Measurements from ENCODE around the gene ASTL. TPM values are rescaled to one million over a fixed set of nuclear protein-coding genes. Genes with fewer than 3 reads are reported as not detected.

The ASTL gene
- polyA plus RNA-seq, 1 donor = 0.04 TPM

DNA sequence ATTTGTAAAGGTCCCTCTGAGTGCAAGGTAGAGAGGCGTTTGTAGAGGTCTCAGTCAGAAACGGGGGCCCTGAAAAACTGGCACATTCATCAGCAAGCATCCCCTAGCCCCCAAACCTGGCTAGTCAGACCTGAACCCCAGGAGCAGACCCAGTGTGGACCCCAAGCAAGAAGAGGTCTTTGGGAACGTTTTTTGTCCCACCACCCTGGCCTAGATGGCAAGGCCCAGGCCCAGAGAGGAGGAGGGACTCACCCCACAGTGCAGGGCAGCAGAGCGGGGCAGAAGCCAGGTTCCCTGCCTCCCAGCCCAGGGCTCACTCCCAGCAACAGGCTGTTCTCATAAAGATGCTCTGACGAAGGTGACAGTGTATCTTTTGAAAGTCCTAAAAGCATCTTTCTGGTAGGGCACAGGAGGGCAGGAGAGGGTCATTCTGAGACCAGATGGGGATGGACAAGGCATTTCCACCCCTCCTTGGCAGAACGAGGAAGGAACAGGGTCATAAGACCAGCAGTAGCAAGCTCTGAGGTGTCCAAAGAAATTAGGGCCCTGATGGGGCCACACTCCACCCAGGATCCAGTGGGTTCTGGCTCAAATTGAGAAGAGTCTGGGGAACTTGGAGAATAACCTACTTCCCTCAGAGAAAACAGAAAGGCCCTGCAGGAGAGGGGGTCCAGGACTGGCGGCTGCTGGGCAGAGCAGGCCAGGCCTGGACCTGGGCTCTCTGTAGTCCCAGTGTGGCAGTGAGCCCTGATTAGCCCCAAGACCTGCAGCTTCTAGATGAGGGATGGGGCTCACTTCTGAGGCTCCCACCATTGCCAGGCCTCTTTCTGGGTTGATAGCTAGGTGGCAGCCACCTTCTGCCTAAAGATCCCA is 40.1 kb downstream of the ASTL start:
- Histone ChIP-seq H3K27ac (ENCODE audit: low read length) (no peak overlapping the region), H3K4me3 (ENCODE audit: low read length) (no peak overlapping the region), H3K36me3 (ENCODE audit: control insufficient read depth, insufficient read depth, low read length) (no peaks in the 10 kb centered on the region), H3K27me3 (ENCODE audit: control insufficient read depth, insufficient read depth, low read length) (no peaks in the 10 kb centered on the region), H3K4me1 (ENCODE audit: control insufficient read depth, insufficient read depth, low read length) (no peaks in the 10 kb centered on the region), H3K9me3 (ENCODE audit: control insufficient read depth, low read depth, low read length) (no peaks in the 10 kb centered on the region)
- whole genome bisulfite sequencing (ENCODE audit: insufficient coverage, low lambda C conversion rate) = no CpG with 5 or more reads among the region's 7 CpGs
- DNase-seq = no peak

DNA sequence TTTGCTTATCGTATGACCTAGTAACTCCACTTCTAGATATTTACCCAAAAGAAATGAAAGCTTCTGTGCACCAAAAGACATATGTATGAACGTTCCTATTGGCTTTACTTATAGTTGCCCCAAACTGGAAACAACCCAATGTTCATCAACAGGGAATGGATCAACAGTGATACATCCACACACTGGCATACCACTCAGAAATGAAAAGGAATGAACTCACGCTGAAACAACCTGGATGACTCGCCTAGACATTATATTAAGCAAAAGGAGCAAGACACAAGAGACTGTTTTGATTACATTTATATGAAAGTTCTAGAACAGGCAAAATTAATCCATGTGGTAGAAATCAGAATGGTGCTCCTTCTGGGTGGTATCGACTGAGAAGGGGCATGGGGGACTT is 40.9 kb downstream of the ASTL start:
- no peaks in the 10 kb centered on the region for H3K27me3 ChIP-seq (ENCODE audit: control insufficient read depth, insufficient read depth, low read length)
- WGBS (ENCODE audit: insufficient coverage, low lambda C conversion rate) = 100% methylated on average over 1 of the region's 5 CpGs
- no peaks in the 10 kb centered on the region for H3K36me3 ChIP-seq (ENCODE audit: control insufficient read depth, insufficient read depth, low read length)
- H3K4me3 ChIP-seq (ENCODE audit: low read length) = no peak overlapping the region
- H3K4me1 ChIP-seq (ENCODE audit: control insufficient read depth, insufficient read depth, low read length) = no peaks in the 10 kb centered on the region
- H3K27ac ChIP-seq (ENCODE audit: low read length) = no peak overlapping the region
- DNase-seq = no peak
- no peaks in the 10 kb centered on the region for H3K9me3 ChIP-seq (ENCODE audit: control insufficient read depth, low read depth, low read length)

GRCh38 chr2:96095116-96095636 is 43.1 kb downstream of the ASTL start:
- Histone ChIP-seq H3K36me3 (ENCODE audit: control insufficient read depth, insufficient read depth, low read length) (no peaks in the 10 kb centered on the region), H3K27ac (ENCODE audit: low read length) (no peak overlapping the region), H3K9me3 (ENCODE audit: control insufficient read depth, low read depth, low read length) (no peaks in the 10 kb centered on the region), H3K4me1 (ENCODE audit: control insufficient read depth, insufficient read depth, low read length) (no peaks in the 10 kb centered on the region), H3K4me3 (ENCODE audit: low read length) (no peak overlapping the region), H3K27me3 (ENCODE audit: control insufficient read depth, insufficient read depth, low read length) (no peaks in the 10 kb centered on the region)
- no peak for DNase-seq
- WGBS (ENCODE audit: insufficient coverage, low lambda C conversion rate) = no CpG with 5 or more reads among the region's 7 CpGs

GRCh38 chr2:96093528-96093927 is 44.8 kb downstream of the ASTL start:
- Histone ChIP-seq H3K27ac (ENCODE audit: low read length) (no peak overlapping the region), H3K36me3 (ENCODE audit: control insufficient read depth, insufficient read depth, low read length) (no peaks in the 10 kb centered on the region)
- no peak for DNase-seq

GRCh38 chr2:96092951-96093350 is 45.4 kb downstream of the ASTL start:
- WGBS (ENCODE audit: insufficient coverage, low lambda C conversion rate) = no CpG with 5 or more reads among the region's 3 CpGs
- H3K36me3 ChIP-seq (ENCODE audit: control insufficient read depth, insufficient read depth, low read length) = no peaks in the 10 kb centered on the region
- no peaks in the 10 kb centered on the region for H3K27me3 ChIP-seq (ENCODE audit: control insufficient read depth, insufficient read depth, low read length)
- H3K4me1 ChIP-seq (ENCODE audit: control insufficient read depth, insufficient read depth, low read length) = no peaks in the 10 kb centered on the region
- no peaks in the 10 kb centered on the region for H3K9me3 ChIP-seq (ENCODE audit: control insufficient read depth, low read depth, low read length)
- no peak for DNase-seq
- no peak overlapping the region for H3K4me3 ChIP-seq (ENCODE audit: low read length)
- no peak overlapping the region for H3K27ac ChIP-seq (ENCODE audit: low read length)

More at GRCh38 chr2:96093528-96093927, 44.8 kb downstream of the ASTL start:
- Histone ChIP-seq H3K4me3 (ENCODE audit: low read length) (no peak overlapping the region), H3K9me3 (ENCODE audit: control insufficient read depth, low read depth, low read length) (no peaks in the 10 kb centered on the region), H3K27me3 (ENCODE audit: control insufficient read depth, insufficient read depth, low read length) (no peaks in the 10 kb centered on the region), H3K4me1 (ENCODE audit: control insufficient read depth, insufficient read depth, low read length) (no peaks in the 10 kb centered on the region)
- no CpG with 5 or more reads among the region's 4 CpGs for WGBS (ENCODE audit: insufficient coverage, low lambda C conversion rate)

DNA sequence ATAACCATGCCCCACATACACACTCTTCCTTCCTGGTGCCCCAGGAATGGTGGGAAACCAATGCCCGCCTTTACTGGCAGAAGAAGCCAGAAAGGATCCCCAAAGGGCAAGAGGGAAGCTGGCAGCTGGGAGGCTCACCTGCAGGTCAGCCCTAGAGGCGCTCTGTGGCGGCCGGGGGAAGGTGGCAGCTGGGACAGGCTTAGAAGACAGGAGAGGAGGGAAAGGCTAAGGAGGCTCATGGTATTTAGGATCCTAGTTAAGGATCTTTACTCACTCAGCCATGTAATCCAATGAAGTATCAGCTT is 45.8 kb downstream of the ASTL start:
- WGBS (ENCODE audit: insufficient coverage, low lambda C conversion rate) = no CpG with 5 or more reads among the region's 4 CpGs
- H3K4me3 ChIP-seq (ENCODE audit: low read length) = no peak overlapping the region
- H3K36me3 ChIP-seq (ENCODE audit: control insufficient read depth, insufficient read depth, low read length) = no peaks in the 10 kb centered on the region
- no peaks in the 10 kb centered on the region for H3K9me3 ChIP-seq (ENCODE audit: control insufficient read depth, low read depth, low read length)
- no peaks in the 10 kb centered on the region for H3K27me3 ChIP-seq (ENCODE audit: control insufficient read depth, insufficient read depth, low read length)
- no peak overlapping the region for H3K27ac ChIP-seq (ENCODE audit: low read length)
- DNase-seq = no peak
- H3K4me1 ChIP-seq (ENCODE audit: control insufficient read depth, insufficient read depth, low read length) = no peaks in the 10 kb centered on the region

GRCh38 chr2:96091711-96092572 is 46.4 kb downstream of the ASTL start:
- Histone ChIP-seq H3K36me3 (ENCODE audit: control insufficient read depth, insufficient read depth, low read length) (no peaks in the 10 kb centered on the region), H3K4me3 (ENCODE audit: low read length) (no peak overlapping the region), H3K27me3 (ENCODE audit: control insufficient read depth, insufficient read depth, low read length) (no peaks in the 10 kb centered on the region), H3K4me1 (ENCODE audit: control insufficient read depth, insufficient read depth, low read length) (no peaks in the 10 kb centered on the region), H3K27ac (ENCODE audit: low read length) (no peak overlapping the region), H3K9me3 (ENCODE audit: control insufficient read depth, low read depth, low read length) (no peaks in the 10 kb centered on the region)
- no CpG with 5 or more reads among the region's 18 CpGs for WGBS (ENCODE audit: insufficient coverage, low lambda C conversion rate)
- DNase-seq = no peak

DNA sequence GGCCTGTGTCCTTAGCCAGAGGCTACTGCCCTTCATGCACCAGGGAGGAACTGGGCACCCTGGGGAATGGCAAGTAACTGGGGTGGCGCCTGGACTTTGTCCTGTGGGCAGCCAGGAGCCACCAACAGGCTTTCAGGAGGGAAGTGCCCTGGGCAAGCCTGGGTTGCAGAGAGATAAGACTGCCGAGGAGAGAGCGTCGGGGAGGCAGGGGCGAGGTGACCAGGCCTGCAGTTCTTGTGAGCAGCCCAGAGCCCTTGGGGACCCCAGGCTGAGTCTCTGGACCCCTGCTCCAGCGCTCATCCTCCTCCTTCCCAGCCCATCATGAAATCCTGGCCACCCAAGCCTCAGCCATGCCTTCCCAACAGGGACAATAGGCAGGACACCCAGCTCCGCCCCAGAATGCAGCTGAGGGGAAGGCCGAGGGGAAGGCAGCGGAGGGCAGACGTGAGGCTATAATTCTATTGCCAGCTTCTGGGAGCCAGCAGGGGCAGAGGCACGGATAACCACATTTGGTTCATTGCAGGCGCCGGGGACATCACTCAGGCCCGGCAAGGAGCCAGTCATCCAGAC is 47.1 kb downstream of the ASTL start:
- WGBS (ENCODE audit: insufficient coverage, low lambda C conversion rate) = no CpG with 5 or more reads among the region's 14 CpGs
- Histone ChIP-seq H3K27ac (ENCODE audit: low read length) (no peak overlapping the region), H3K4me1 (ENCODE audit: control insufficient read depth, insufficient read depth, low read length) (no peaks in the 10 kb centered on the region), H3K4me3 (ENCODE audit: low read length) (no peak overlapping the region), H3K36me3 (ENCODE audit: control insufficient read depth, insufficient read depth, low read length) (no peaks in the 10 kb centered on the region), H3K9me3 (ENCODE audit: control insufficient read depth, low read depth, low read length) (no peaks in the 10 kb centered on the region), H3K27me3 (ENCODE audit: control insufficient read depth, insufficient read depth, low read length) (no peaks in the 10 kb centered on the region)
- no peak for DNase-seq

DNA sequence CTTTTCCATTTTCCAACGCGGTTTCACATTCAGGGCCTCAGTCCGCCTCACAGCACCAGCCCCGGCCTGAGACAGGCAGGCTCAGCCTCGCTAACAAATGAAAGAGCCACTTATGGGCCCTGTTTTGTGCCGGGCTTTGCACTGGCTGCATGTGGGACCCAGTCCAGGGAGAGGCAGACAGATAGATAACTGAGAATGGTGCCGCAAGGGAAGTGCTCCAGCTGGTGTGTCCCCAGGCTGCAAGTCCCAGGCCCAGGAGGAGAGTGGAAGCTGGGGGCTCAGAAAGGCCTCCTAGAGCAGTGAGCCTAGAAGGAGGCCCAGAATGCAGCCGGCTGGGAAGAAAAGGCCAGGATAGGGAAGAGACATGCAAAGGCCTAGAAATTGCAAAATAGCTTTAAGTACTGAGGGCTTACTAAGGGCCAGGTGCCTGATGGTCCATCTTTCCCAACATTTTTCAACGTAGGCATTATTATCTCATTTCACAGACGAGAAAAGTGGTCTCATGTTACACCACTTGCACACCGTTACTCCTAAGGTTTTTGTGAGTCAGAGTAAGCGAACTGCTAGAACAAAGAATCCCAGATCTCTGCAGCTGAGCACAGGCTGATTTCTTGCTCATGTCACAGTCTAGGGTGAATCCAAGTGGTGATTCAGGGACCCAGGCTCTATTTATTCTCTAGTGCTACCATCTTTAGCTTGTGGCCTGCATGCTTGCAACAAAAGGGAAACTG is 47.9 kb downstream of the ASTL start:
- H3K27ac ChIP-seq (ENCODE audit: low read length) = no peak overlapping the region
- no peaks in the 10 kb centered on the region for H3K27me3 ChIP-seq (ENCODE audit: control insufficient read depth, insufficient read depth, low read length)
- H3K36me3 ChIP-seq (ENCODE audit: control insufficient read depth, insufficient read depth, low read length) = no peaks in the 10 kb centered on the region
- H3K4me3 ChIP-seq (ENCODE audit: low read length) = no peak overlapping the region
- no peak for DNase-seq
- no CpG with 5 or more reads among the region's 12 CpGs for WGBS (ENCODE audit: insufficient coverage, low lambda C conversion rate)
- no peaks in the 10 kb centered on the region for H3K9me3 ChIP-seq (ENCODE audit: control insufficient read depth, low read depth, low read length)
- H3K4me1 ChIP-seq (ENCODE audit: control insufficient read depth, insufficient read depth, low read length) = no peaks in the 10 kb centered on the region

Measured in large intestine (tissue), 3 donors.